Measurements from ENCODE around the gene ALOX5. TPM values are rescaled to one million over a fixed set of nuclear protein-coding genes. Genes with fewer than 3 reads are reported as not detected.
"Not testable (repeated sequence)": the region's sequence is repeated elsewhere in the genome, so short reads cannot be mapped to it uniquely, and the experiment has no call there.

The ALOX5 gene
- polyA plus RNA-seq (ENCODE audit: insufficient read length in 3 of 3): 1 to 10 TPM; 1.7 to 3.9 (median 2.4) TPM

- DNase-seq (ENCODE audit: low read depth in 3 of 3, low spot score in 2 of 3): no peak
These were observed at the start of gene ALOX5 for GRCh38 chr10:45373576-45374349. Gene ALOX5, plus strand, starts transcription at chr10:45374216. Its CDS starts 64 bp downstream, at chr10:45374280.

- DNase-seq (ENCODE audit: low read depth in 3 of 3, low spot score in 2 of 3): no peak
These were observed 48.9 kb upstream of the ALOX5 start for GRCh38 chr10:45325116-45325515.

- DNase-seq (ENCODE audit: low read depth in 3 of 3, low spot score in 2 of 3): not testable (repeated sequence)
These were observed 47.2 kb upstream of the ALOX5 start for GRCh38 chr10:45326864-45327263.

DNA sequence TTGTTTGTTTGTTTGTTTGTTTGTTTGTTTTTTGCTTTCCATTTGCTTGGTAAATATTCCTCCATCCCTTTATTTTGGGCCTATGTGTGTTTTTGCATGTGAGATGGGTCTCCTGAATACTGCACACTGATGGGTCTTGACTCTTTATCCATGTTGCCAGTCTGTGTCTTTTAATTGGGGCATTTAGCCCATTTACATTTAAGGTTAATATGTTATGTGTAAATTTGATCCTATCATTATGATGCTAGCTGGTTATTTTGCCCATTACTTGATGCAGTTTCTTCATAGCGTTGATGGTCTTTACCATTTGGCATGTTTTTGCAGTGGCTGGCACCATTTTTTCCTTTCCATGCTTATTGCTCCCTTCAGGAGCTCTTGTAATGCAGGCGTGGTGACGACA, 42.2 kb upstream of the ALOX5 start:
- DNase-seq (ENCODE audit: low read depth in 3 of 3, low spot score in 2 of 3): not testable (repeated sequence)

DNA sequence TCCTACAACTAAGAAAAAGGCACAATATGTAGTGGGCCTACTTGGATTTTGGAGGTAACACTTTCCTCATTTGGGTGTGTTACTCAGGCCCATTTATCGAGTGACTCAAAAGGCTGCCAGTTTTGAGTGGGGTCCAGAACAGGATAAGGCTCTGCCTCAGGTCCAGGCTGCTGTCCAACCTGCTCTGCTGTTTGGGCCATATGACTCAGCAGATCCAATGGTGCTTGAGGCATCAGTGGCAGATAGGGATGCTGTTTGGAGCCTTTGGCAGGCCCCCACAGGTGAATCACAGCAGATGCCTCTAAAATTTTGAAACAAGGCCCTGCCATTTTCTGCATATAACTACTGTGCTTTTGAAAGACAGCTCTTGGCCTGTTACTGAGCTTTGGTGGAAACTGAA, 34.1 kb upstream of the ALOX5 start:
- no peak for DNase-seq (ENCODE audit: low read depth in 3 of 3, low spot score in 2 of 3)

DNA sequence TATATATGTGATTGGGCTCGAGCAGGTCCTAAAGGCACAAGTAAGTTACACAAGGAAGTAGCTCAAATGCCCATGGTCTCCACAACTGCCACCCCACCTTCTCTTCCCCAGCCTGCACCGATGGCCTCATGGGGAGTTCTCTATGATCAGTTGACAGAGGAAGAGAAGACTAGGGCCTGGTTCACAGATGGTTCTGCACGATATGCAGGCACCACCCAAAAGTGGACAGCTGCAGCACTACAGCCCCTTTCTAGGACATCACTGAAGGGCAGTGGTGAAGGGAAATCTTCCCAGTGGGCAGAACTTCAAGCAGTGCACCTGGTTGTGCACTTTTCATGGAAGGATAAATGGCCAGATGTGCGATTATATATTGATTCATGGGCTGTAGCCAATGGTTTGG, 33.6 kb upstream of the ALOX5 start:
- DNase-seq (ENCODE audit: low read depth in 3 of 3, low spot score in 2 of 3): not testable (repeated sequence)

DNA sequence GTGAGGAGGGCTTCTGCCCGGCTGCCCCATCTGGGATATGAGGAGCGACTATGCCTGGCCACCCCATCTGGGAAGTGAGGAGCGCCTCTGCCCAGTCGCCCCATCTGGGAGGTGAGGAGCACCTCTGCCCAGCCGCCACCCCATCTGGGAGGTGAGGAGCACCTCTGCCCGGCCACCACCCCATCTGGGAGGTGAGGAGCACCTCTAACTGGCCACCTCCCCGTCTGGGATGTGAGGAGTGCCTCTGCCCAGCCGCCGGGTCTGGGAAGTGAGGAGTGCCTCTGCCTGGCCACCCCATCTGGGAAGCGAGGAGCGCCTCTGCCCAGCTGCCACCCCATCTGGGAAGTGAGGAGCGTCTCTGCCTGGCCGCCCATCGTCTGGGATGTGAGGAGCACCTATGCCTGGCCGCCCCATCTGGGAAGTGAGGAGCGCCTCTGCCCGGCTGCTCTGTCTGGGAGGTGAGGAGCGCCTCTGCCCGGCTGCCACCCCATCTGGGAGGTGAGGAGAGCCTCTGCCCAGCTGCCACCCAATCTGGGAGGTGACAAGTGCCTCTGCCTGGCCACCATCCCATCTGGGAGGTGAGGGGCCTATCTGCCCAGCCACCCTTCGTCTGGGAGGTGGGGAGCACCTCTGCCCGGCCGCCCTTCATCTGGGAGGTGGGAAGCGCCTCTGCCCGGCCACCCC, 27.2 kb upstream of the ALOX5 start:
- DNase-seq (ENCODE audit: low read depth in 3 of 3, low spot score in 2 of 3): not testable (repeated sequence)

GRCh38 chr10:45347464-45347863, 26.6 kb upstream of the ALOX5 start:
- not testable (repeated sequence) for DNase-seq (ENCODE audit: low read depth in 3 of 3, low spot score in 2 of 3)

DNA sequence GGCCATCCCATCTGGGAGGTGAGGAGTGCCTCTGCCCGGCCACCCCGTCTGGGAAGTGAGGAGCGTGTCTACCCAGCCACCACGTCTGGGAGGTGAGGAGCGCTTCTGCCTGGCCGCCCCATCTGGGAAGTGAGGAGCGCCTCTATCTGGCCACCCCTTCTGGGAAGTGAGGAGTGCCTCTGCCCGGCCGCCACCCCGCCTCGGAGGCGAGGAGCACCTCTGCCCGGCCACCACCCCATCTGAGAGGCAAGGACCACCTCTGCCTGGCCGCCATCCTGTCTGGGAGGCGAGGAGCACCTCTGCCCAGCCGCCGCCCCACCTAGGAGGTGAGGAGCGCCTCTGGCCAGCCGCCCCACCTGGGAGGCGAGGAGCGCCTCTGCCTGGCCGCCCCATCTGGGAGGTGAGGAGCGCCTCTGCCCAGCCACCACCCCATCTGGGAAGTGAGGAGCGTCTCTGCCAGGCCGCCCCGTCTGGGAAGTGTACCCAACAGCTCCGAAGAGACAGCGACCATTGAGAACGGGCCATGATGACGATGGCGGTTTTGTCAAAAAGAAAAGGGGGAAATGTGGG, 25.7 kb upstream of the ALOX5 start:
- DNase-seq (ENCODE audit: low read depth in 3 of 3, low spot score in 2 of 3): not testable (repeated sequence)

DNA sequence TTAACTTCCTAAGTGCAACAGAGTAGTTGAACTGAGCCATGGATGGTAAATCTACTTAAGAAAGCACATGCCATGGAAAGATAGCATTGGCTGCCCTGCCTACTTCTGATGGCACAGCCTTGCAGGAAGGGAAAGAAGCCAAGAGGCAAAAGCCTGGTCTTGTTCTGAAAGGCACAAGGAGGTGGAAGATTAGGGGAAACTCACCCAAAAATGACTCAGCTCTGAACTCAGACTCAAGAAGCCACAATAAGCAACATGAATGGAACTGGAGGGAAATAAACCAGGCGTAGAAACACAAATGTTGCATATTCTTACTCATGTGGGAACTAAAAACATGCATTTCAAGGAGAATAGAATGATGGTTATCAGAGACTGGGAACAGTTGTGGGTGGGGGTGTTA, 20.8 kb upstream of the ALOX5 start:
- no peak for DNase-seq (ENCODE audit: low read depth in 3 of 3, low spot score in 2 of 3)

- no peak for DNase-seq (ENCODE audit: low read depth in 3 of 3, low spot score in 2 of 3)
These were observed 19.8 kb upstream of the ALOX5 start for GRCh38 chr10:45354261-45354660.

DNA sequence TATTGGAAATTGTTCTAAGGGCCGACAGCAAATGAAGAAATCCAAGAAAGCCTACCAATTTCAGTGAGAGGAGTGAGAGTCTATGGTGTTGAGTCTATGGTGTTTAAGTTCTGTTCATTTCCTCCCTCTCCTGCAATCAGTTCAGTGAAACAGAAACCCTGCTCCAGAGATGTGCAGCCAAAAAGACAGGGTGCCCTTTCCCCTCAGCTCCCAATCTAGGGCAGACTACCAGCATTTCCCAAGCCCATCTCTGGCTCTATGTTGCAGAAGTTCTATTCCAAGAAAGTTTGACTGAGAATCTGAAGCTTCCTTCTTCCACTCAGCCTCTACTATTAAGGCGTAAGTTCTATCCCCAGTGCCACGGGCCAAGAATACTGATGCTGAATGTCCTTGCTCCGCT, 18.5 kb upstream of the ALOX5 start:
- no peak for DNase-seq (ENCODE audit: low read depth in 3 of 3, low spot score in 2 of 3)

DNA sequence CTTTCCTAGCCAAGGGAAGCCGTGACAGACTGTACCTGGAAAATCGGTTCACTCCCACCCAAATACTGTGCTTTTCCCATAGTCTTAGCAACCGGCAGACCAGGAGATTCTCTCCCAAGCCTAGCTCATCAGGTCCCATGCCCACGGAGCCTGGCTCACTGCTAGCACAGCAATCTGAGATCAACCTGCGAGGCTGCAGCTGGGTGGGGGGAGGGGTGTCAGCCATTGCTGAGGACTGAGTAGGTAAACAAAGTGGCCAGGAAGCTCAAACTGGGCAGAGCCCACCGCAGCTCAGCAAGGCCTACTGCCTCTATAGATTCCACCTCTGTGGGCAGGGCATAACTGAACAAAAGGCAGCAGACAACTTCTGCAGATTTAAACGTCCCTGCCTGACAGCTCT, 15.1 kb upstream of the ALOX5 start:
- not testable (repeated sequence) for DNase-seq (ENCODE audit: low read depth in 3 of 3, low spot score in 2 of 3)

DNA sequence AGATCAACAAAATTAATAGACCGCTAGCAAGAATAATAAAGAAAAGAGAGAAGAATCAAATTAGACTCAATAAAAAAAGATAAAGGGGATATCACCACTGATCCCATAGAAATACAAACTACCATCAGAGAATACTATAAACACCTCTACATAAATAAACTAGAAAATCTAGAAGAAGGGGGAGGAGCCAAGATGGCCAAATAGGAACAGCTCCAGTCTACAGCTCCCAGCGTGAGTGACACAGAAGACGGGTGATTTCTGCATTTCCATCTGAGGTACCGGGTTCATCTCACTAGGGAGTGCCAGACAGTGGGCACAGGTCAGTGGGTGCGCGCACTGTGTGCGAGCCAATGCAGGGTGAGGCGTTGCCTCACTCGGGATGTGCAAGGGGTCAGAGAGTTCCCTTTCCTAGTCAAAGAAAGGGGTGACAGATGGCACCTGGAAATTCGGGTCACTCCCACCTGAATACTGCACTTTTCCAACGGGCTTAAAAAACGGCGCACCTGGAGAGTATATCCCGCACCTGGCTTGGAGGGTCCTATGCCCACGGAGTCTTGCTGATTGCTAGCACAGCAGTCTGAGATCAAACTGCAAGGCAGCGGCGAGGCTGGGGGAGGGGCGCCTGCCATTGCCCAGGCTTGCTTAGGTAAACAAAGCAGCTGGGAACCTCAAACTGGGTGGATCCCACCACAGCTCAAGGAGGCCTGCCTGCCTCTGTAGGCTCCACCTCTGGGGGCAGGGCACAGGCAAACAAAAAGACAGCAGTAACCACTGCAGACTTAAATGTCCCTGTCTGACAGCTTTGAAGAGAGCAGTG, 11.8 kb upstream of the ALOX5 start:
- DNase-seq (ENCODE audit: low read depth in 3 of 3, low spot score in 2 of 3): not testable (repeated sequence)

- not testable (repeated sequence) for DNase-seq (ENCODE audit: low read depth in 3 of 3, low spot score in 2 of 3)
These were observed 6.4 kb upstream of the ALOX5 start for GRCh38 chr10:45367643-45368042.

DNA sequence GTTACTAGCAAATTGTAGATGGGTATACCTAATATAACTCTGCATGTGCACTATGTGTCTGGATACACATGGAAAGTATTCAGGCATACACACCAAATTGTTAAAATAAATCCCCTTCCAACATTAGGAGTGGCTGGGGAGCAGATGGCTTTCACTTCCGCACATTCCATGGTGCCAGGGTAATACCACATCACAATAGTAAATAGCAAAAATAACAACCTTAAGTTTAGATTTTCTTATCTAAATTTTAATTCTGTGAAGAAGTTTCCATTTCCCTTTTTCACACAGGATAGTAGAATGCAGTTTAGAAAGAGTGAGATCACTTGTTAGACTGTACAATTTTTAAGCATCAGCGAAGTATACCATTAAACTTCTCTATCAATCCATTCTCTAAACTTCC, 5.8 kb upstream of the ALOX5 start:
- no peak for DNase-seq (ENCODE audit: low read depth in 3 of 3, low spot score in 2 of 3)

DNA sequence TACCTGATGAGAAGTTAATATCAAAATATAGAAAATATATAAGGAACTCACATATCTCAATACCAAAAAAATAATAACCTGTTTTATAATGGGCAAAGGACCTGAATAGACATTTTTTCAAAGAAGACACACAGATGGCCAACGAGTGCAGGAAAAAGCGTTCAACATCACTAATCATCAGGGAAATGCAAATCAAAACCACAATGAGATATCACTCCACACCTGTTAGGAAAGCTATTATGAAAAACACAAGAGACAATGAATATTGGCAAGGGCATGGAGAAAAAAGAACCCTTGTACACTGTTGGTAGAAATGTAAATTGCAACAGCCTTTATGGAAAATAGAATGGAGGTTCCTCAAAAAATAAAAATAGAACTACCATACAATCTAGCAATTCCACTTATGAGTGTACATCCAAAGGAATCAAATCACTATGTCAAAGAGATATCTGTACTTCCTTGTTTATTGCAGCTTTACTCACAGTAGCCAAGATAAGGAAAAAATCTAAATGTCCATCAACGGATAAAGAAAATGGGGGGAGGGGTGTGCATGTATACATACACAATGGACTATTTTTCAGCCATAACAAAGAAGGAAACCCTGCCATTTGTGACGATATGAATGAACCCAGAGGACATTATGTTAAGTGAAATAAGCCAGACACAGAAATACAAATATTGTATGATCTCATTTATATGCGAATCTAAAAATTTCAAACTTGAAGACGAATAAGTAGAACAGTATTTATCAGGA, 3.6 kb upstream of the ALOX5 start:
- no peak for DNase-seq (ENCODE audit: low read depth in 3 of 3, low spot score in 2 of 3)

DNA sequence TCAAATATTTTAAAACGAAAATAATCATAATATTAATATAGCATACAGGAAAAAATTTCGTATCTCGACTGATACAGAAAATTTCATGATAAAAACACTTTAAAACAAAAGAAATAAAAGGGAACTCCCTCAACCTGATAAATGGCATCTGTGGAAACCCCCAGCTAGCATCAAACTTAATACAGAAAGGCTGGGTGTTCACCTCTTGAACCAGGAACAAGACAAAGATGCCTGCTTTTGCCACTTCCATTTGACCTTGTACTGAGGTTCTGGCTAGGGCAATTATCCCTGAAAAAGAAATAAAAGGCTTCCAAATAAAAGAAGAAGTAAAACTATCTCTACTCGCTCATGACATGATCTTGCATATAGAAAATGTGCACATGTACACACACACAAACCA, 2.5 kb upstream of the ALOX5 start:
- DNase-seq (ENCODE audit: low read depth in 3 of 3, low spot score in 2 of 3): no peak

GRCh38 chr10:45372251-45372951, 1.6 kb upstream of the ALOX5 start:
- no peak for DNase-seq (ENCODE audit: low read depth in 3 of 3, low spot score in 2 of 3)

Data from right renal cortex interstitium (tissue), 3 donors.